SH-SY5Y (cell line): Measurements from ENCODE around the gene ST8SIA3.

Experiments used
- GATA2 ChIP-seq: IDR thresholded peaks from 2 replicates; pipeline ENCODE4 v1.6.1; 2011; ENCODE audit warnings: mild to moderate bottlenecking, low read depth, low read length
- GATA3 ChIP-seq: IDR thresholded peaks from 2 replicates; pipeline ENCODE4 v1.6.1; 2011; ENCODE audit warnings: low read depth, mild to moderate bottlenecking, low read length, moderate library complexity

DNA sequence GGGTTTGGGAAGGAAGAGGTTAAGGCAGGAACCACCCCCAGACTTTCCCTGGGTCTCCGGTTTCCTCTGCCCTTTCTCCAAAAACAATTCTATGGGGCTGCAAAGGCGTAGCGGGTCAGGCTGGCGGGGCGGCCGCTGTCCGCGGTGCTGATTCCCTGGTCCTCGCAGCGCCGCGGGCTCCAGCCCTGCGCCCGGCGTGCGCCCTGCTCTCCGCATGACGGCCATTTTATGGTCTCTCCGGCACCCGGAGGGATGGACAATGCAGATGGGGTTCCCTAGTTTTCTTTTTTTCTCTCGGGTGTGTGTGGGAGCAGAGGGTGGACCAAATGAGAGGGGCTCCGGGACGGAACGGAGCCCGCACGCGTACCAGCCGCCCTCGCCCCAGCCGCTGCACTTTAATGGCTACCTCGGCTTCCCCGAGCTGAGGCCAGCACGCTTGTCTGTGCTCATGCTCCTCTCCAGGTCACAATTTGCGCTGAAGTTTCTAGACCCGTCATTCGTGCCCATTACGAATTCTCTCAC is 1.6 kb downstream of the ST8SIA3 start:
- no peak for TF ChIP-seq GATA2
- TF ChIP-seq GATA3, result no peak
